ENCODE results near the gene ABHD8.
"Not testable (repeated sequence)": the region's sequence is repeated elsewhere in the genome, so short reads cannot be mapped to it uniquely, and the experiment has no call there.

Gene ABHD8

DNA sequence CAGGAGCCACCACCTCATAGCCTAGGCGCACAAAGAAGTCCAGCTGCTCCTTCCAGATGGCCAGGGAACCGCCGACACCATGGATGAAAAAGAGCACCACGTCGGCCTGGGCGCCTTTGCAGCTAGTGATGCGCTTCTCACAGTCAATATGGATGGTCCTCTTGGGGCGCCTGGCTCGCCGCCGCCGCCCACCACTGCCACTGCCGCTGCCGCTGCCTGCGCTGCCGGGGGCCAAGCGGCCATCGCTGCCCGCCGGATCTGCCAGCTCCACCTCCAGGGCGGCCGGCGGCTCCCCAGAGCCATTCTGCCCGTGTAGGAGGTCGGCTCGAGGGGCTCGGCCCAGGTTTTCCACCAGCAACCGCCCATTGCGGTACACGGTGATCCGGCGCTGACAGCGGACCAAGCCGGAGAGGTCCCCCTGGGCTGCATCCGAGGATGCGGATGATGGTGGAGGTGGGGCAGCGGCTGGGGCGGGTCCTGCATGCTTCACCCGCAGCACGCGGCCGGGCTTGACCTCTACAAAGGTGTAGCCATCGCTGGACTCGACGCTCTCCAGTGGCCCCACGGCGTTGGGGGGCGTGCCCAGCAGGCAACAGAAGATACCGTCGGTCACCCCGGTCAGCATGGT is 2.1 kb downstream of the ABHD8 start:
- no peak for DNase-seq (ENCODE audit: extremely low read depth, low read depth)

GRCh38 chr19:17296976-17297375 is 6.2 kb downstream of the ABHD8 start:
- TF ChIP-seq, protein P1, sequence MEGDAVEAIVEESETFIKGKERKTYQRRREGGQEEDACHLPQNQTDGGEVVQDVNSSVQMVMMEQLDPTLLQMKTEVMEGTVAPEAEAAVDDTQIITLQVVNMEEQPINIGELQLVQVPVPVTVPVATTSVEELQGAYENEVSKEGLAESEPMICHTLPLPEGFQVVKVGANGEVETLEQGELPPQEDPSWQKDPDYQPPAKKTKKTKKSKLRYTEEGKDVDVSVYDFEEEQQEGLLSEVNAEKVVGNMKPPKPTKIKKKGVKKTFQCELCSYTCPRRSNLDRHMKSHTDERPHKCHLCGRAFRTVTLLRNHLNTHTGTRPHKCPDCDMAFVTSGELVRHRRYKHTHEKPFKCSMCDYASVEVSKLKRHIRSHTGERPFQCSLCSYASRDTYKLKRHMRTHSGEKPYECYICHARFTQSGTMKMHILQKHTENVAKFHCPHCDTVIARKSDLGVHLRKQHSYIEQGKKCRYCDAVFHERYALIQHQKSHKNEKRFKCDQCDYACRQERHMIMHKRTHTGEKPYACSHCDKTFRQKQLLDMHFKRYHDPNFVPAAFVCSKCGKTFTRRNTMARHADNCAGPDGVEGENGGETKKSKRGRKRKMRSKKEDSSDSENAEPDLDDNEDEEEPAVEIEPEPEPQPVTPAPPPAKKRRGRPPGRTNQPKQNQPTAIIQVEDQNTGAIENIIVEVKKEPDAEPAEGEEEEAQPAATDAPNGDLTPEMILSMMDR (IDR thresholded peaks at IDR 0.05; ENCODE audit: low read depth, low read length), result no peak
- DNase-seq (ENCODE audit: extremely low read depth, low read depth), result no peak

More for the DNA sequence above, 2.1 kb downstream of the ABHD8 start:
- TF ChIP-seq, protein P1 (IDR thresholded peaks at IDR 0.05; ENCODE audit: low read depth, low read length), result no peak

GRCh38 chr19:17296273-17296672 is 7.0 kb downstream of the ABHD8 start:
- TF ChIP-seq, protein P1 (IDR thresholded peaks at IDR 0.05; ENCODE audit: low read depth, low read length), result no peak; the same call in 1 of the 2 replicates
- DNase-seq (ENCODE audit: extremely low read depth, low read depth), result no peak

GRCh38 chr19:17295551-17295950 is 7.7 kb downstream of the ABHD8 start:
- DNase-seq (ENCODE audit: extremely low read depth, low read depth), result not testable (repeated sequence)

DNA sequence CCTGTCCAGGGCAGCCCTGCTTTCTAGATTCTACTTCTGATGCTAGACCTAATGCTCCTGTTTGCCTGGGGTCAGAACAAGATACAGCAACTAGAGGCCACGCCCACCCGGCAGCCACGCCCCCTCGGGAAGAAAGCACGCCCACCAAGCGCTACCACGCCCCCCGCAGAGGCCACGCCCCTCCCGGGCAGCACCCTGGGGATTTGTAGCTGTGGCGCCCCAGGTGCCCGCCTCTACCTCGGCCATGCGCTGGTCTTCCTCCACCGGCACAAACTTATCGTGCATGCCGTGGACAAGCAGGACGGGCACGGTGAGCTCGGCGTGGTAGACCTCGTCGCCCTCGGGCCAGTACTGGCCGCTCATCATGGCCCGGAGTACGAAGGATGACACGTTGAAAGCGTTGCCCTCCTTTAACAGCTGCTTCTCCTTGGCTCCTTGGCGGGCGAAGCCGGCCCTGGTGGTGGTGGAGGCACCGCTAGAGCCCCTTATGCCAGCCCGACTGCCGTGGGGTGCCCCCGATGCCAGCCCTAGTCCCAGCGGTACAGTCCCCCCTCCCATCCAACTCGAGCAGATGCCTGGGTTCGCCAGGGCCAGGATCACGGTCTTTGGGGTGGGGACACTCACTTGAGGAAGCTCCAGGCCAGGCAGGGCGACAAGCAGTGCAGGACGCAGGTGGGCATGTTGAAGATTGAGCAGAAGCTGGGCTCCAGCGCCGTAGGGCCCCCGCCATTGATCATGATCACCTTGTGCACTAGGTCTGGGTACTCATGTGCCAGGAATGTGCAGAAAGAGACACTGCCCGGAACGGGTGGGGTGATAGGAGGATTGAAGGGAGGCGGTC is 9.0 kb downstream of the ABHD8 start:
- TF ChIP-seq, protein P1 (IDR thresholded peaks at IDR 0.05; ENCODE audit: low read depth, low read length), result no peak
- DNase-seq (ENCODE audit: extremely low read depth, low read depth), result no peak

GRCh38 chr19:17293605-17294004 is 9.6 kb downstream of the ABHD8 start:
- DNase-seq (ENCODE audit: extremely low read depth, low read depth), result no peak
- TF ChIP-seq, protein P1 (IDR thresholded peaks at IDR 0.05; ENCODE audit: low read depth, low read length), result no peak

DNA sequence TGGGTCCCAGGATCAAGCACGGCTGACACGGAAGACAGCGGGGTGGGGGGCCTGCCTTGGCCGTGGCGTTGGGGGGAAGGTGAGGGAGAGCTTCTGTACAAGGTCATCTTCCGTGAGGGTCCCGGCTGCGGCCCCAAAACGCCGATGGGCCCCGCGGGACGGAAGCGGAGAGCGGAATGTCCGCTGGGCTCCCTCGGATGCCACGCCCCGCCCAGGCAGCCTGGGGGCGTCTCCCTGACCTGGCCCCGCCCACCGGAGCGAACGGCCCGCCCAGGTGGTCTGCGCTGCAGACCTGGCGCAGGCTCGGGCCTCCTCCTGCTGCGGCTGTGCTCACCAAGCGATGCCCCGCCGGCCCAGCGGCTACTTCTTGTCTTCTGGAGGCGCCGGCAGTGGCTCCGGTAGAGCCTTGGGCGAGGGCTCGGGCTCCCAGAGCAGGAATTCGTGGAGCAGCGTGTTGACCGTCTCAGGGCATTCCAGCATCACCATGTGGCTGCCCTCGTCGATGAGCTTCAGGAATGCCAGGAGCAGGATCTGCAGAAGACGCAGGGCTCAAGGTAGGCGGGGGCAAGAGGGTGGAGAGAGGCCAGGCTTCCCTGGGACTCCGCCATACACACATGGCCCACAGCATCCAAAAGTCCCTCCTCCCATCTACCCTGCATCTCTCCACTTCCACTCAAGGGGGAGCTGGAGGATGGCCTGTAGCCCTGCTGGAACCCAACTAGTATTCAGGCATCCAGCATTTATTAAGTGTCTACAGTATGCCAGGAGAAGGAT is 10.7 kb downstream of the ABHD8 start:
- DNase-seq (ENCODE audit: extremely low read depth, low read depth), result peak; percentile 59
- TF ChIP-seq, protein P1 (IDR thresholded peaks at IDR 0.05; ENCODE audit: low read depth, low read length), result peak; percentile 80

Data from AG09319 (cell line).